IMR-90 (cell line): ENCODE results near the gene CLMP.

Source experiments
- CEBPB ChIP-seq: IDR thresholded peaks from 2 replicates; pipeline ENCODE4 v1.6.1; 2012; ENCODE audit warnings: low read depth, low read length, improper control_type of control experiment
- CHD1 ChIP-seq: IDR thresholded peaks from 2 replicates; pipeline ENCODE4 v1.6.1; 2012; ENCODE audit warnings: low read depth, low read length, improper control_type of control experiment
- CTCF ChIP-seq: conservative IDR thresholded peaks from 2 replicates; pipeline ENCODE4 v1.5.1; 2012; ENCODE audit warnings: mild to moderate bottlenecking, low read depth, low read length, improper control_type of control experiment
- FOS ChIP-seq: fragments of 150-350 bp; IDR thresholded peaks from 2 replicates; pipeline ENCODE4 v1.6.1; 2016; ENCODE audit warnings: low read depth, low read length
- MAFK ChIP-seq: IDR thresholded peaks from 2 replicates; pipeline ENCODE4 v1.6.1; 2012; ENCODE audit warnings: low read depth, low read length, improper control_type of control experiment
- POLR2A ChIP-seq: IDR thresholded peaks from 2 replicates; pipeline ENCODE4 v1.6.1; 2012; ENCODE audit warnings: mild to moderate bottlenecking, low read depth, low read length
- RAD21 ChIP-seq: IDR thresholded peaks from 2 replicates; pipeline ENCODE4 v1.6.1; 2012; ENCODE audit warnings: low read length, improper control_type of control experiment
- USF2 ChIP-seq: fragments of 150-350 bp; IDR thresholded peaks from 2 replicates; pipeline ENCODE4 v1.6.1; 2017; ENCODE audit warnings: mild to moderate bottlenecking, antibody characterized with exemption, low read length, low read depth

- TF ChIP-seq CTCF, result no peak
- TF ChIP-seq POLR2A, result no peak
- TF ChIP-seq CEBPB, result no peak
- no peak for TF ChIP-seq MAFK
- TF ChIP-seq USF2, result no peak
- no peak for TF ChIP-seq FOS
- TF ChIP-seq RAD21, result no peak
- TF ChIP-seq CHD1, result no peak
Observed at GRCh38 chr11:123073343-123074057, 121.5 kb downstream of the CLMP start.
